22Rv1 (cell line): ENCODE data around the gene GCH1.
"Not testable (repeated sequence)": the region's sequence is repeated elsewhere in the genome, so short reads cannot be mapped to it uniquely, and the experiment has no call there.

Experiments used
- CTCF ChIP-seq: fragments of 450-650 bp; IDR thresholded peaks from 2 replicates; pipeline ENCODE4 v1.5.1; 2017; ENCODE audit warnings: mild to moderate bottlenecking
- ZFX ChIP-seq: fragments of 450-650 bp; IDR thresholded peaks from 2 replicates; pipeline ENCODE4 v1.6.1; 2017; ENCODE audit warnings: antibody characterized with exemption, borderline replicate concordance

- not testable (repeated sequence) for TF ChIP-seq CTCF, ZFX
These were observed 23.9 kb upstream of the GCH1 start for GRCh38 chr14:54926570-54926969.
